Ishikawa (cell line): Measurements from ENCODE around the gene BHMT2.

Source experiments
- CEBPB ChIP-seq: IDR thresholded peaks from 2 replicates; pipeline ENCODE4 v1.6.1; 2012
- CREB1 ChIP-seq: IDR thresholded peaks from 2 replicates; pipeline ENCODE4 v1.6.1; 2012; ENCODE audit warnings: low read depth
- EGR1 ChIP-seq: IDR thresholded peaks from 2 replicates; pipeline ENCODE4 v1.6.1; 2012
- EP300 ChIP-seq: IDR thresholded peaks from 2 replicates; pipeline ENCODE4 v1.6.1; 2012; ENCODE audit warnings: borderline replicate concordance
- FOXM1 ChIP-seq: IDR thresholded peaks from 2 replicates; pipeline ENCODE4 v1.6.1; 2012; ENCODE audit warnings: low read depth, borderline replicate concordance
- MAX ChIP-seq: IDR thresholded peaks from 2 replicates; pipeline ENCODE4 v1.6.1; 2012
- NFIC ChIP-seq: IDR thresholded peaks from 2 replicates; pipeline ENCODE4 v1.6.1; 2012
- RAD21 ChIP-seq: IDR thresholded peaks from 2 replicates; pipeline ENCODE4 v1.6.1; 2012; ENCODE audit warnings: low read depth
- REST ChIP-seq: IDR thresholded peaks from 2 replicates; pipeline ENCODE4 v1.6.1; 2012; ENCODE audit warnings: low read depth, mild to moderate bottlenecking
- TAF1 ChIP-seq: IDR thresholded peaks from 2 replicates; pipeline ENCODE4 v1.6.1; 2012; ENCODE audit warnings: low read depth, mild to moderate bottlenecking
- TCF12 ChIP-seq: IDR thresholded peaks from 2 replicates; pipeline ENCODE4 v1.6.1; 2012; ENCODE audit warnings: low read depth
- TEAD4 ChIP-seq: IDR thresholded peaks from 2 replicates; pipeline ENCODE4 v1.6.1; 2012
- USF1 ChIP-seq: IDR thresholded peaks from 2 replicates; pipeline ENCODE4 v1.6.1; 2012
- YY1 ChIP-seq: IDR thresholded peaks from 2 replicates; pipeline ENCODE4 v1.6.1; 2012; ENCODE audit warnings: low read depth
- ZBTB7A ChIP-seq: IDR thresholded peaks from 2 replicates; pipeline ENCODE4 v1.6.1; 2012; ENCODE audit warnings: low read depth

The BHMT2 gene

GRCh38 chr5:79025054-79025472 is 44.5 kb upstream of the BHMT2 start:
- TF ChIP-seq CREB1 (no peak), RAD21 (peak; percentile 96)

DNA sequence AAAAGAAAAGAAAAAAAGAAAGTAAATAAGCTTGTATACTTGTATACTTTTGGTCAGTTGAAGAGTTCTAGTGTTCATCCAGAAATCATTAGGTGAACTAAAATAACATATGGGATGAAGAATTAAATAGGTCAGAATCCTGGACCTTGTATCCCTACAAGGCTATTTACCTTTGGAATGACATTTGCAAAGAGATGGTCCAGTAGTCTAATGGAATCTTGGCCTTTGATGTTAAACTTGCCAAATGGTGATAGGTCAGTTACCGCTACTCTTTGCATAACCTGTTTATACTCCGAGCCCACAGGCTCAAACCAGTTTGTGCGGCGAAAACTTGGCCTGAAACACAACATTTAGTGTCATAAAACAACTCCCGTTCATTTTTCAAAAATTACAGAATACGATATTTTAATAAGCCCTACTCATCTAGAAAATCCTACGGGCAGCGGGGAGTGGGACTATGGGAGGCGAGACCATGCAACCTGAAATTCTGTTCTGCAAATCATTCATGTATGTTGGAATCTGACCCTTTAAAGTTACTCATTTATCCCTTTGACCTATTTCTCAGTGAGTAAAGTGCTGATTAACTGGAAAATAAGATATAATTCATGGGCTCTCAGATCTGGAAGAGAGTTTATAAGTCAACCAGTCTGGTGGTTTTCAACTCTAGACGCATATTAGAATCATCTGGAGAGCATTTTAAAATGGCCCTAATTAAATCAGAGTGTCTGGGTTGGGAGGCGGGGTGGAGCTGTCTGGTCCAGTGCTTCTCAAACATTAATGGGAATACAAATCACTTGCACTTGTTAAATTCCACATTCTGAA is 38.7 kb upstream of the BHMT2 start:
- TF ChIP-seq TCF12 = peak; percentile 37; the same call in 1 of the 2 replicates
- TF ChIP-seq TEAD4 = peak; percentile 34; the same call in 1 of the 2 replicates
- no peak for TF ChIP-seq RAD21
- no peak for TF ChIP-seq TAF1

DNA sequence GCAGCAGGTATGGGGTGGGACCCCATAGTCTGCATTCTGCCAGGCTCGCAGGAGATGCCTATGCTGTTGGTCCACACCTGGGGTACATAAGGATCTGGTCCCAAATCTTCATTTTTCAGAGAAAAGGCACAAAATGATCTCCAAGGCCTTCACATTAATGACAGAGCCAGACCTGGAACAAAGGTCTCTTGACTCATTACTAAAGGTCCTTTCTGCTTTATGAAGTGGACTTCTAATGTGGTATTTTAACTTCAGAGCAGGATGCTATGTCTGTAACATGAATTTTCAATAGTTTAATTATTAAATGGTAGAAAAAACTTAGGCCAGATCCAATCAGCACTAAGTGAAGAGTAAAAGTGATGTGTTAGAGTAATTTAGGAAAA is 38.1 kb upstream of the BHMT2 start:
- TF ChIP-seq MAX (no peak), REST (no peak), TAF1 (no peak), CREB1 (no peak), TEAD4 (no peak), USF1 (no peak), CEBPB (no peak), FOXM1 (no peak), TCF12 (no peak), NFIC (no peak), ZBTB7A (no peak), EGR1 (no peak), RAD21 (no peak), YY1 (no peak), EP300 (no peak)

- TF ChIP-seq TEAD4 (no peak), TCF12 (no peak), NFIC (no peak), FOXM1 (no peak)
Observed at GRCh38 chr5:79032031-79032695, 37.4 kb upstream of the BHMT2 start.

DNA sequence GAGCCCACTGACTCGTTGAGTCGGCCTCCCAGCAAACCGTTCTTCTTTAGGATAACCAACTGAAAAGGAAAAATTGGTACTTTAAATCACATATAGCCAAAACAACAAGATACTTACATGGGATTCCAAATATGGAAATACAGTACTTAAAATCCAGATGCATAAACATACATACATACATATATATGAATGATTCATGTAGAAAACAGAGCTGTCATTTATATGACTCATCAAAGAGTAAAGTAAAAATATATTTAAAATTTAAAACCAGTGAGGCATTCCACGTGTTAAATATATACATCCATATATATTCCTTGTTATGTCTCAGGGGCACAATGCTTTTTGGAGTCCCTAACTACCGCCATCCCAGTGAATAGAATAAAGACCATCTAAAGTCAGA is 36.8 kb upstream of the BHMT2 start:
- TF ChIP-seq EP300 (no peak), RAD21 (no peak), TCF12 (no peak), TAF1 (no peak), FOXM1 (no peak), YY1 (no peak), CEBPB (no peak), CREB1 (no peak), TEAD4 (no peak), REST (no peak), ZBTB7A (no peak), MAX (no peak), USF1 (no peak), EGR1 (no peak), NFIC (no peak)

GRCh38 chr5:79035237-79035636 is 34.3 kb upstream of the BHMT2 start:
- TF ChIP-seq ZBTB7A (no peak), NFIC (no peak), CREB1 (no peak), USF1 (no peak), EGR1 (no peak)
